ENCODE measurements around the gene STAB1.

GRCh38 chr3:52483081-52483480 lies 12.1 kb upstream of the STAB1 start:
- no peak for TF ChIP-seq CTCF (IDR thresholded peaks at IDR 0.05; ENCODE audit: borderline replicate concordance, extremely low read depth, low read length, poor library complexity, severe bottlenecking)
- no peak for TF ChIP-seq EZH2 (IDR thresholded peaks at IDR 0.05; ENCODE audit: borderline replicate concordance, low read depth, low read length, severe bottlenecking)
